COR-L47 (cell line): Measurements from ENCODE around the gene AUTS2.

Source experiments
- DNase-seq: peaks from one replicate; lab custom pipeline; 2025; lab: John Stamatoyannopoulos, UW

AUTS2 gene

GRCh38 chr7:70307544-70308106 lies 709.4 kb downstream of the AUTS2 start:
- no peak for DNase-seq

GRCh38 chr7:70312336-70312735 lies 714.1 kb downstream of the AUTS2 start:
- no peak for DNase-seq

GRCh38 chr7:70313271-70313670 lies 715.0 kb downstream of the AUTS2 start:
- DNase-seq = no peak

- DNase-seq = no peak
Observed at GRCh38 chr7:70313687-70314086, 715.4 kb downstream of the AUTS2 start.

GRCh38 chr7:70314221-70314620 lies 715.9 kb downstream of the AUTS2 start:
- DNase-seq = no peak

GRCh38 chr7:70316745-70317144 lies 718.5 kb downstream of the AUTS2 start:
- no peak for DNase-seq

GRCh38 chr7:70317356-70317755 lies 719.1 kb downstream of the AUTS2 start:
- no peak for DNase-seq

- DNase-seq = no peak
Observed at GRCh38 chr7:70318511-70318910, 720.2 kb downstream of the AUTS2 start.

- no peak for DNase-seq
Observed at GRCh38 chr7:70319057-70319456, 720.8 kb downstream of the AUTS2 start.

GRCh38 chr7:70321016-70321590 lies 722.8 kb downstream of the AUTS2 start:
- no peak for DNase-seq

GRCh38 chr7:70322856-70323255 lies 724.6 kb downstream of the AUTS2 start:
- no peak for DNase-seq

GRCh38 chr7:70325509-70326101 lies 727.3 kb downstream of the AUTS2 start:
- no peak for DNase-seq

GRCh38 chr7:70334295-70334694 lies 736.0 kb downstream of the AUTS2 start:
- DNase-seq = no peak

- no peak for DNase-seq
Observed at GRCh38 chr7:70334871-70335270, 736.6 kb downstream of the AUTS2 start.

GRCh38 chr7:70336536-70336935 lies 738.3 kb downstream of the AUTS2 start:
- no peak for DNase-seq

GRCh38 chr7:70338015-70338414 lies 739.7 kb downstream of the AUTS2 start:
- peak; percentile 84 for DNase-seq

- no peak for DNase-seq
Observed at GRCh38 chr7:70340236-70340635, 742.0 kb downstream of the AUTS2 start.

GRCh38 chr7:70341446-70341845 lies 743.2 kb downstream of the AUTS2 start:
- DNase-seq = no peak

- no peak for DNase-seq
Observed at GRCh38 chr7:70343519-70343918, 745.2 kb downstream of the AUTS2 start.

GRCh38 chr7:70344726-70345125 lies 746.5 kb downstream of the AUTS2 start:
- DNase-seq = no peak

GRCh38 chr7:70346844-70347462 lies 748.7 kb downstream of the AUTS2 start:
- no peak for DNase-seq

- DNase-seq = no peak
Observed at GRCh38 chr7:70347463-70348254, 749.4 kb downstream of the AUTS2 start.

GRCh38 chr7:70349031-70349430 lies 750.8 kb downstream of the AUTS2 start:
- DNase-seq = no peak
